Smooth muscle cell (in vitro differentiated cells): ENCODE measurements around the gene FHL1. TPM values are rescaled to one million over a fixed set of nuclear protein-coding genes. Genes with fewer than 3 reads are reported as not detected.
A peak's percentile ranks its signal among the peaks of the same experiment; 100 is the strongest.

ENCODE experiments used
- DNase-seq: peaks from one replicate; lab custom pipeline; 2025; ENCODE audit not compliant: unreplicated experiment; lab: John Stamatoyannopoulos, UW
- H2AFZ ChIP-seq: fragments of 200-600 bp; sonication (generic); 2 replicates; pipeline ENCODE4 v1.6.0; 2016; ENCODE audit warnings: antibody characterized with exemption, low read depth, mild to moderate bottlenecking
- H3F3A ChIP-seq: fragments of 200-600 bp; sonication (generic); 2 replicates; pipeline ENCODE4 v1.6.0; 2017; ENCODE audit warnings: antibody characterized with exemption, low read depth
- H3K27ac ChIP-seq: fragments of 200-600 bp; sonication (generic); 2 replicates; pipeline ENCODE4 v1.5.1; 2016; ENCODE audit warnings: low read depth, mild to moderate bottlenecking
- H3K27me3 ChIP-seq: fragments of 200-600 bp; sonication (generic); 2 replicates; pipeline ENCODE4 v1.6.1; 2016; ENCODE audit warnings: low read depth, mild to moderate bottlenecking
- H3K36me3 ChIP-seq: fragments of 200-600 bp; sonication (generic); 2 replicates; pipeline ENCODE4 v1.5.1; 2016; ENCODE audit warnings: low read depth
- H3K4me1 ChIP-seq: fragments of 200-600 bp; sonication (generic); 2 replicates; pipeline ENCODE4 v1.5.1; 2016; ENCODE audit warnings: low read depth
- H3K4me2 ChIP-seq: fragments of 200-600 bp; sonication (generic); 2 replicates; pipeline ENCODE4 v1.6.0; 2016; ENCODE audit warnings: mild to moderate bottlenecking
- H3K4me3 ChIP-seq: fragments of 200-600 bp; sonication (generic); 2 replicates; pipeline ENCODE4 v1.5.1; 2016; ENCODE audit warnings: mild to moderate bottlenecking
- H3K79me2 ChIP-seq: fragments of 200-600 bp; sonication (generic); 2 replicates; pipeline ENCODE4 v1.6.0; 2016; ENCODE audit warnings: low read depth, mild to moderate bottlenecking
- H3K9ac ChIP-seq: fragments of 200-600 bp; sonication (generic); 2 replicates; pipeline ENCODE4 v1.6.0; 2016; ENCODE audit warnings: low read depth
- H3K9me3 ChIP-seq: fragments of 200-600 bp; sonication (generic); replicated peaks from 2 replicates; pipeline ENCODE4 v1.5.1; 2016; ENCODE audit warnings: low read depth
- H4K20me1 ChIP-seq: fragments of 200-600 bp; sonication (generic); 2 replicates; pipeline ENCODE4 v1.6.0; 2016; ENCODE audit warnings: low read depth
- CTCF ChIP-seq: fragments of 200-600 bp; sonication (generic); IDR thresholded peaks from 2 replicates; pipeline ENCODE4 v1.5.1; 2017; ENCODE audit warnings: borderline replicate concordance, mild to moderate bottlenecking, antibody characterized with exemption; ENCODE audit not compliant: insufficient read depth, poor library complexity, severe bottlenecking
- WGBS: methylation state at CpG from one replicate; pipeline ENCODE4 v1.1.7; 2016; ENCODE audit warnings: low lambda C conversion rate; 5-methylcytosine and 5-hydroxymethylcytosine counted together
- polyA plus RNA-seq: library from polyadenylated mRNA; unstranded; fragments of >200 nt; fragmentation: Nextera tagmentation; extraction: Ambion mirVana; gene quantifications from 2 replicates; pipeline ENCODE4 v1.2.1, GENCODE V29; 2016
- total RNA-seq: library from RNA; depleted of rRNA; stranded (reverse); fragments of >200 nt; gene quantifications from 2 replicates; pipeline ENCODE4 v1.2.3, GENCODE V29; 2014

The FHL1 gene
- total and polyA plus RNA-seq, 2 experiments from 2014 or later: 76.0 to 103 TPM

GRCh38 chrX:136246201-136246600, 98.9 kb downstream of the FHL1 start:
- no peak for DNase-seq
- Histone ChIP-seq H3K79me2 (no peaks in the 10 kb centered on the region), H3K4me2 (no peak overlapping the region), H3K9me3 (no peaks in the 10 kb centered on the region), H2AFZ (no peak overlapping the region), H4K20me1 (no peaks in the 10 kb centered on the region), H3F3A (no peaks in the 10 kb centered on the region), H3K4me1 (no peaks in the 10 kb centered on the region), H3K27me3 (no peaks in the 10 kb centered on the region), H3K9ac (no peak overlapping the region), H3K4me3 (no peak overlapping the region), H3K36me3 (no peaks in the 10 kb centered on the region), H3K27ac (no peak overlapping the region)
- WGBS: 52% methylated on average over 6 of the region's 6 CpGs
- no peak for TF ChIP-seq CTCF

GRCh38 chrX:136250191-136251040, 103.1 kb downstream of the FHL1 start:
- no peak for TF ChIP-seq CTCF
- 49% methylated on average over 47 of the region's 53 CpGs for WGBS
- H3K27me3 ChIP-seq: no peaks in the 10 kb centered on the region

GRCh38 chrX:136251041-136251991, 104.0 kb downstream of the FHL1 start, which contains the start of gene MAP7D3:
TSS of gene MAP7D3 (minus strand) at chrX:136251400. CDS start at chrX:136251358, 42 bp downstream.
- peak within 1 kb of the TSS; percentile 28 for H3K27ac ChIP-seq
- peak within 1 kb of the TSS; percentile 79 for H3K9ac ChIP-seq
- H3K36me3 ChIP-seq: no peaks in the 10 kb centered on the region
- H4K20me1 ChIP-seq: no peaks in the 10 kb centered on the region
- H3K4me2 ChIP-seq: peak within 1 kb of the TSS; percentile 83
- peak; percentile 4 for DNase-seq
- H3K4me1 ChIP-seq: no peaks in the 10 kb centered on the region
- no peak for TF ChIP-seq CTCF
- H3K9me3 ChIP-seq: no peaks in the 10 kb centered on the region
- H3F3A ChIP-seq: no peaks in the 10 kb centered on the region
- H3K79me2 ChIP-seq: no peaks in the 10 kb centered on the region
- 43% methylated on average over 50 of the region's 73 CpGs for WGBS
- no peaks in the 10 kb centered on the region for H3K27me3 ChIP-seq
- peak within 1 kb of the TSS; percentile 85 for H2AFZ ChIP-seq
- H3K4me3 ChIP-seq: peak within 1 kb of the TSS; percentile 65

More at GRCh38 chrX:136250191-136251040, 103.1 kb downstream of the FHL1 start:
- Histone ChIP-seq H3K4me2 (peak overlapping the region; percentile 83), H3K9me3 (no peaks in the 10 kb centered on the region), H3K9ac (peak overlapping the region; percentile 79), H3K36me3 (no peaks in the 10 kb centered on the region), H4K20me1 (no peaks in the 10 kb centered on the region), H3F3A (no peaks in the 10 kb centered on the region), H2AFZ (peak overlapping the region; percentile 85), H3K4me3 (peak overlapping the region; percentile 65), H3K79me2 (no peaks in the 10 kb centered on the region), H3K27ac (peak overlapping the region; percentile 28), H3K4me1 (no peaks in the 10 kb centered on the region)
- peak; percentile 4 for DNase-seq
